T follicular helper cell (primary cell): ENCODE results near the gene POMC.
A peak's percentile ranks its signal among the peaks of the same experiment; 100 is the strongest.
"Not testable (repeated sequence)": the region's sequence is repeated elsewhere in the genome, so short reads cannot be mapped to it uniquely, and the experiment has no call there.

Experiments used
- DNase-seq: peaks from one replicate; pipeline ENCODE4 v3.0.0-alpha.2; 2020; ENCODE audit warnings: low read depth
- total RNA-seq, 2 experiments: gene quantifications; one replicate each; lab custom pipeline; 2026; lab: John Stamatoyannopoulos, UW

Gene POMC
- total RNA-seq = 3.6 to 4.3 reads per million in 2 experiments

- DNase-seq = no peak
Measured at GRCh38 chr2:25168256-25169072, at the start of gene POMC. POMC (minus strand) TSS chr2:25168580; CDS start chr2:25164772, 3,808 bp downstream.

- DNase-seq = no peak
Measured at GRCh38 chr2:25218100-25218499, 49.7 kb upstream of the POMC start.

GRCh38 chr2:25215948-25216679, 47.7 kb upstream of the POMC start:
- DNase-seq = peak; percentile 69

GRCh38 chr2:25215232-25215631, 46.9 kb upstream of the POMC start:
- no peak for DNase-seq

- no peak for DNase-seq
Measured at GRCh38 chr2:25213229-25213628, 44.8 kb upstream of the POMC start.

GRCh38 chr2:25210923-25211322, 42.5 kb upstream of the POMC start:
- not testable (repeated sequence) for DNase-seq

GRCh38 chr2:25207078-25207545, 38.7 kb upstream of the POMC start:
- DNase-seq = no peak

GRCh38 chr2:25204190-25204838, 35.9 kb upstream of the POMC start:
- no peak for DNase-seq

- no peak for DNase-seq
Measured at GRCh38 chr2:25202275-25202674, 33.9 kb upstream of the POMC start.

GRCh38 chr2:25201794-25202193, 33.4 kb upstream of the POMC start:
- no peak for DNase-seq

- no peak for DNase-seq
Measured at GRCh38 chr2:25201265-25201664, 32.9 kb upstream of the POMC start.

GRCh38 chr2:25198576-25198975, 30.2 kb upstream of the POMC start:
- DNase-seq = no peak

GRCh38 chr2:25198209-25198525, 29.8 kb upstream of the POMC start:
- no peak for DNase-seq

GRCh38 chr2:25197336-25198208, 29.2 kb upstream of the POMC start:
- DNase-seq = no peak

- no peak for DNase-seq
Measured at GRCh38 chr2:25194576-25195122, 26.3 kb upstream of the POMC start.

GRCh38 chr2:25190536-25190935, 22.2 kb upstream of the POMC start:
- DNase-seq = no peak

GRCh38 chr2:25188405-25188804, 20.0 kb upstream of the POMC start:
- DNase-seq = no peak

- DNase-seq = no peak
Measured at GRCh38 chr2:25187729-25188350, 19.5 kb upstream of the POMC start.

- DNase-seq = no peak
Measured at GRCh38 chr2:25184254-25184653, 15.9 kb upstream of the POMC start.

- no peak for DNase-seq
Measured at GRCh38 chr2:25178976-25179375, 10.6 kb upstream of the POMC start.

- no peak for DNase-seq
Measured at GRCh38 chr2:25177211-25177611, 8.8 kb upstream of the POMC start.
